Ovary (tissue), 9 donors: Measurements from ENCODE around the gene NRCAM. TPM values are rescaled to one million over a fixed set of nuclear protein-coding genes. Genes with fewer than 3 reads are reported as not detected.
"Not testable (repeated sequence)": the region's sequence is repeated elsewhere in the genome, so short reads cannot be mapped to it uniquely, and the experiment has no call there.

Experiments used
- DNase-seq, 5 donors: peaks; one replicate each; pipeline ENCODE4 v3.0.0-alpha.2; 2019 to 2020
- H3K27ac ChIP-seq, 2 donors: fragments of 200-600 bp; one replicate each; pipeline versions ENCODE4 v1.5.1 to v1.8.0; 2019 to 2022
- H3K27me3 ChIP-seq: fragments of 200-600 bp; one replicate; pipeline ENCODE4 v1.8.0; 2022
- H3K36me3 ChIP-seq: fragments of 200-600 bp; sonication (generic); one replicate; pipeline ENCODE4 v1.5.1; 2019
- H3K4me1 ChIP-seq: one replicate; pipeline ENCODE4 v1.8.1; 2013; ENCODE audit warnings: mild to moderate bottlenecking, moderate library complexity; ENCODE audit not compliant: insufficient read depth
- H3K4me3 ChIP-seq: fragments of 200-600 bp; sonication (generic); one replicate; pipeline ENCODE4 v1.5.1; 2017
- H3K9me3 ChIP-seq, 2 donors: fragments of 200-600 bp in 1 of 2; sonication (generic) in 1 of 2; one replicate each; pipeline versions ENCODE4 v1.5.1 to v1.8.1; 2013 to 2019; ENCODE audit warnings: mild to moderate bottlenecking in 1 of 2, moderate library complexity in 1 of 2
- CTCF ChIP-seq, 3 donors: fragments of 450-650 bp in 2 of 3; fragments of 200-600 bp in 1 of 3; IDR thresholded peaks; one replicate each; pipeline versions ENCODE4 v1.5.1 to v1.8.0; 2016 to 2022; ENCODE audit warnings: antibody characterized with exemption in 3 of 3, mild to moderate bottlenecking in 1 of 3
- EP300 ChIP-seq: sonication (generic); formaldehyde crosslinking; IDR thresholded peaks from one replicate; pipeline ENCODE4 v1.6.1; 2017; ENCODE audit warnings: antibody characterized with exemption
- POLR2A ChIP-seq: fragments of 450-650 bp; IDR thresholded peaks from one replicate; pipeline ENCODE4 v1.6.1; 2017; ENCODE audit warnings: antibody characterized with exemption, mild to moderate bottlenecking, moderate library complexity
- WGBS, 3 donors: extraction: QIAGEN DNeasy Blood & Tissue Kit in 1 of 3; methylation state at CpG; one replicate each; pipeline versions ENCODE4 v1.1.5 to v1.1.7; 2013 to 2017; 5-methylcytosine and 5-hydroxymethylcytosine counted together
- intact Hi-C, 4 donors: fragments of 100-400 bp; cut with DNase I; formaldehyde crosslinking; loops; one replicate each; pipeline versions ENCODE4 v1.11.0 to v1.15.1; 2022 to 2023
- polyA plus RNA-seq, 2 donors: library from polyadenylated mRNA; stranded (reverse); fragments of 200-250 nt in 1 of 2; fragments of 350-450 nt in 1 of 2; fragmentation: Illumina TruSeq in 1 of 2; extraction: RNeasy Lipid Tissue Mini Kit (QIAGEN cat#74804) in 1 of 2; gene quantifications; one replicate each; pipeline ENCODE4 v1.2.3, GENCODE V29; 2013 to 2014
- total RNA-seq, 7 donors: library from RNA; depleted of rRNA in 2 of 7; stranded (reverse); fragments of >200 nt in 2 of 7; fragmentation: NEBNext Ultra II Directional in 3 of 7; extraction: Animal tissue kit (Norgen Biotek cat#: 25700) in 3 of 7; gene quantifications; one replicate each; pipeline versions ENCODE4 v1.1.0 to v1.2.4, GENCODE V29; 2016 to 2023
- donor health status: DM: no; HTN: no; CAD: no; lungs with moderate emphysema.
- donor health status: DM: no; HTN: no; CAD: no.
- donor health status: Bipolar disorder and iron deficiency.
- donor health status: DM: yes; HTN: yes; CAD: no.
- donor health status: DM: no; HTN: no; CAD: no.
- donor health status: DM: yes; HTN: yes; CAD: no.

Gene NRCAM
- total and polyA plus RNA-seq, 9 donors = 0.61 to 14.8 (median 2.8) TPM

- no peak for DNase-seq
- TF ChIP-seq CTCF (IDR thresholded peaks at IDR 0.05) = no peak
- TF ChIP-seq POLR2A = no peak
- TF ChIP-seq EP300 = no peak
Observed at GRCh38 chr7:108479118-108479517, 22.9 kb upstream of the NRCAM start.

GRCh38 chr7:108468246-108468645 lies 12.0 kb upstream of the NRCAM start:
- no peaks in the 10 kb centered on the region for H3K36me3 ChIP-seq
- 70 to 80% (median 76%) methylated on average over 4 of the region's 4 CpGs for WGBS, 3 donors
- H3K27me3 ChIP-seq = no peaks in the 10 kb centered on the region
- DNase-seq = no peak
- TF ChIP-seq EP300 (no peak), POLR2A (no peak), CTCF (IDR thresholded peaks at IDR 0.05) (no peak)
- H3K9me3 ChIP-seq = no peaks in the 10 kb centered on the region
- H3K4me1 ChIP-seq = no peaks in the 10 kb centered on the region
- H3K4me3 ChIP-seq = no peak overlapping the region
- intact Hi-C loops = no loop called here
- H3K27ac ChIP-seq = no peak overlapping the region

More at GRCh38 chr7:108479118-108479517, 22.9 kb upstream of the NRCAM start:
- H3K36me3 ChIP-seq = no peaks in the 10 kb centered on the region
- H3K27ac ChIP-seq = no peak overlapping the region
- intact Hi-C loops = no loop called here
- H3K27me3 ChIP-seq = no peaks in the 10 kb centered on the region
- no peaks in the 10 kb centered on the region for H3K4me1 ChIP-seq
- H3K9me3 ChIP-seq = no peaks in the 10 kb centered on the region
- no peak overlapping the region for H3K4me3 ChIP-seq
- WGBS, 3 donors = 92 to 95% (median 93%) methylated on average over 5 of the region's 5 CpGs

- Histone ChIP-seq H3K4me3 (no peak overlapping the region), H3K36me3 (no peaks in the 10 kb centered on the region), H3K4me1 (no peaks in the 10 kb centered on the region), H3K9me3 (no peaks in the 10 kb centered on the region), H3K27ac (no peak overlapping the region), H3K27me3 (no peaks in the 10 kb centered on the region)
- no peak for DNase-seq
- intact Hi-C loops = no loop called here
- 41 to 50% (median 44%) methylated on average over 2 of the region's 2 CpGs for WGBS, 3 donors
- no peak for TF ChIP-seq EP300
- no peak for TF ChIP-seq POLR2A
Observed at GRCh38 chr7:108467391-108467790, 11.2 kb upstream of the NRCAM start.

- DNase-seq, intact Hi-C loops, H3K27ac ChIP-seq, H3K9me3 ChIP-seq, H3K4me1 ChIP-seq, H3K4me3 ChIP-seq, H3K36me3 ChIP-seq, H3K27me3 ChIP-seq: not testable (repeated sequence)
- WGBS, 3 donors = 91 to 96% (median 92%) methylated on average over 2 of the region's 2 CpGs
Observed at GRCh38 chr7:108466322-108466721, 10.1 kb upstream of the NRCAM start.

GRCh38 chr7:108464743-108465142 lies 8.5 kb upstream of the NRCAM start:
- no peaks in the 10 kb centered on the region for H3K27me3 ChIP-seq
- no peaks in the 10 kb centered on the region for H3K9me3 ChIP-seq
- no peak overlapping the region for H3K27ac ChIP-seq
- no peaks in the 10 kb centered on the region for H3K36me3 ChIP-seq
- intact Hi-C loops = no loop called here
- no peak for DNase-seq
- WGBS, 3 donors = 89 to 93% (median 89%) methylated on average over 2 of the region's 2 CpGs
- TF ChIP-seq CTCF (IDR thresholded peaks at IDR 0.05) (no peak), EP300 (no peak), POLR2A (no peak)
- H3K4me3 ChIP-seq = no peak overlapping the region
- no peaks in the 10 kb centered on the region for H3K4me1 ChIP-seq

- Histone ChIP-seq H3K36me3 (no peaks in the 10 kb centered on the region), H3K27me3 (no peaks in the 10 kb centered on the region), H3K4me3 (no peak overlapping the region), H3K9me3 (no peaks in the 10 kb centered on the region), H3K4me1 (no peaks in the 10 kb centered on the region), H3K27ac (no peak overlapping the region)
- whole genome bisulfite sequencing, 3 donors = 12 to 32% (median 15%) methylated on average over 2 of the region's 2 CpGs
- intact Hi-C loops = no loop called here
- TF ChIP-seq POLR2A (no peak), CTCF (IDR thresholded peaks at IDR 0.05) (no peak), EP300 (no peak)
- no peak for DNase-seq
Observed at GRCh38 chr7:108463613-108464012, 7.4 kb upstream of the NRCAM start.
